H1 (cell line): ENCODE results near the gene CASP1. TPM values are rescaled to one million over a fixed set of nuclear protein-coding genes. Genes with fewer than 3 reads are reported as not detected.

Experiments
- CTCF ChIA-PET: fragments of 300-600 bp; sonication (Branson Sonifier 250); formaldehyde crosslinking; loops from one replicate; lab custom pipeline; 2021; ENCODE audit not compliant: partially characterized antibody; lab: Charles Lee
- POLR2A ChIA-PET: fragments of 300-600 bp; sonication (Branson Sonifier 250); formaldehyde crosslinking; loops from one replicate; lab custom pipeline; 2021; ENCODE audit warnings: inconsistent platforms; ENCODE audit not compliant: partially characterized antibody; lab: Charles Lee
- DNase-seq, 2 experiments: peaks; one replicate each; pipeline versions ENCODE4 v3.0.0 to v3.0.0-alpha.2; 2010 to 2022; ENCODE audit warnings: low spot score in 2 of 2, low read depth in 1 of 2, mixed read lengths in 1 of 2
- FAIRE-seq: peaks from 2 replicates; lab custom pipeline; 2011; peaks lifted over from hg19 to GRCh38; lab: Jason Lieb, UNC
- H2AFZ ChIP-seq: 2 replicates; pipeline ENCODE4 v1.8.1; 2012; ENCODE audit warnings: low read length, inconsistent platforms
- H2AK5ac ChIP-seq: 2 replicates; pipeline ENCODE4 v1.6.1; 2013; ENCODE audit warnings: low read depth, low read length
- H2BK120ac ChIP-seq: replicated peaks from 2 replicates; pipeline ENCODE3; 2013; ENCODE audit warnings: low read depth, low read length, inconsistent platforms
- H2BK12ac ChIP-seq: 2 replicates; pipeline ENCODE4 v1.6.1; 2013; ENCODE audit warnings: low read depth, low read length
- H2BK15ac ChIP-seq: 2 replicates; pipeline ENCODE4 v1.6.1; 2013; ENCODE audit warnings: low read length
- H2BK20ac ChIP-seq: 2 replicates; pipeline ENCODE4 v1.6.1; 2013; ENCODE audit warnings: low read length
- H2BK5ac ChIP-seq: 2 replicates; pipeline ENCODE4 v1.6.1; 2013; ENCODE audit warnings: low read depth, low read length
- H3K14ac ChIP-seq: 2 replicates; pipeline ENCODE4 v1.6.1; 2013; ENCODE audit warnings: inconsistent platforms; ENCODE audit not compliant: insufficient read length
- H3K18ac ChIP-seq: 2 replicates; pipeline ENCODE4 v1.6.1; 2013; ENCODE audit warnings: low read length; ENCODE audit errors: extremely low read depth
- H3K23ac ChIP-seq: 2 replicates; pipeline ENCODE4 v1.6.1; 2013; ENCODE audit warnings: inconsistent platforms; ENCODE audit not compliant: insufficient read length
- H3K23me2 ChIP-seq: 2 replicates; pipeline ENCODE4 v1.6.1; 2013; ENCODE audit warnings: low read depth, low read length
- H3K27ac ChIP-seq: 2 replicates; pipeline ENCODE4 v1.6.1; 2011; ENCODE audit warnings: low read depth, low read length, inconsistent platforms
- H3K27me3 ChIP-seq, 4 experiments: replicated peaks in 1 of 4; 1 replicate in 1 of 4; 2 replicates in 3 of 4; pipeline versions ENCODE4 v1.6.1 to v1.8.1; 2011 to 2013; ENCODE audit warnings: low read length in 3 of 4, mild to moderate bottlenecking in 3 of 4, inconsistent platforms in 2 of 4, mixed read lengths in 2 of 4, moderate library complexity in 1 of 4; ENCODE audit not compliant: control insufficient read depth in 3 of 4, insufficient read depth in 3 of 4; ENCODE audit errors: extremely low read depth in 1 of 4
- H3K36me3 ChIP-seq, 4 experiments: 2 replicates each; pipeline versions ENCODE4 v1.6.1 to v1.8.1; 2011 to 2013; ENCODE audit warnings: mild to moderate bottlenecking in 4 of 4, low read length in 3 of 4, moderate library complexity in 2 of 4, control low read depth in 1 of 4, inconsistent platforms in 1 of 4; ENCODE audit not compliant: insufficient read depth in 4 of 4, control insufficient read depth in 2 of 4
- H3K4ac ChIP-seq: replicated peaks from 2 replicates; pipeline ENCODE3; 2013; ENCODE audit warnings: low read length, low read depth, mixed read lengths, inconsistent platforms; ENCODE audit not compliant: insufficient read length
- H3K4me1 ChIP-seq, 4 experiments: replicated peaks in 1 of 4; 1 replicate in 1 of 4; 2 replicates in 3 of 4; pipeline versions ENCODE4 v1.6.1 to v1.8.1; 2011 to 2013; ENCODE audit warnings: low read length in 3 of 4, inconsistent platforms in 2 of 4, mixed read lengths in 1 of 4; ENCODE audit not compliant: insufficient read depth in 4 of 4, control insufficient read depth in 3 of 4
- H3K4me2 ChIP-seq, 2 experiments: 2 replicates each; pipeline versions ENCODE4 v1.6.1 to v1.8.1; 2011 to 2013; ENCODE audit warnings: low read depth in 2 of 2, low read length in 2 of 2, control low read depth in 1 of 2, inconsistent platforms in 1 of 2, mild to moderate bottlenecking in 1 of 2; ENCODE audit not compliant: insufficient read depth in 1 of 2
- H3K4me3 ChIP-seq, 4 experiments: fragments of 200-600, 300-600 bp in 1 of 4; sonication (generic), shearing (Covaris generic), sonication (Bioruptor Twin) in 1 of 4; 2 replicates each; pipeline versions ENCODE4 v1.5.1 to v1.8.1; 2011 to 2016; ENCODE audit warnings: low read length in 4 of 4, low read depth in 3 of 4, control low read depth in 2 of 4, inconsistent platforms in 2 of 4, mild to moderate bottlenecking in 2 of 4, mixed read lengths in 1 of 4, moderate library complexity in 1 of 4; ENCODE audit not compliant: insufficient read depth in 2 of 4; ENCODE audit errors: extremely low read depth in 1 of 4
- H3K56ac ChIP-seq: replicated peaks from 2 replicates; pipeline ENCODE3; 2013; ENCODE audit warnings: low read depth, mild to moderate bottlenecking, mixed read lengths, low read length, inconsistent platforms; ENCODE audit not compliant: insufficient read length
- H3K79me1 ChIP-seq: 2 replicates; pipeline ENCODE4 v1.6.1; 2013; ENCODE audit warnings: low read depth, low read length, control low read depth
- H3K79me2 ChIP-seq, 2 experiments: 2 replicates each; pipeline versions ENCODE4 v1.6.1 to v1.8.1; 2012 to 2013; ENCODE audit warnings: low read length in 2 of 2, mild to moderate bottlenecking in 2 of 2, inconsistent platforms in 1 of 2; ENCODE audit not compliant: insufficient read depth in 2 of 2, control insufficient read depth in 1 of 2
- H3K9ac ChIP-seq, 4 experiments: replicated peaks in 1 of 4; 1 replicate in 1 of 4; 2 replicates in 3 of 4; pipeline versions ENCODE4 v1.6.1 to v1.8.1; 2011 to 2013; ENCODE audit warnings: low read depth in 3 of 4, low read length in 3 of 4, control low read depth in 2 of 4, mild to moderate bottlenecking in 2 of 4, moderate library complexity in 2 of 4, inconsistent platforms in 1 of 4; ENCODE audit errors: extremely low read depth in 1 of 4
- H3K9me3 ChIP-seq, 2 experiments: 2 replicates each; pipeline versions ENCODE4 v1.6.1 to v1.8.1; 2012 to 2013; ENCODE audit warnings: mild to moderate bottlenecking in 2 of 2, moderate library complexity in 2 of 2, control low read depth in 1 of 2, inconsistent platforms in 1 of 2, low read depth in 1 of 2, low read length in 1 of 2, mixed read lengths in 1 of 2; ENCODE audit not compliant: insufficient read depth in 2 of 2
- H4K20me1 ChIP-seq, 2 experiments: replicated peaks in 1 of 2; 2 replicates each; pipeline versions ENCODE3 to v1.8.1; 2011 to 2013; ENCODE audit warnings: inconsistent platforms in 2 of 2, low read length in 2 of 2, mild to moderate bottlenecking in 1 of 2; ENCODE audit not compliant: insufficient read depth in 2 of 2, control insufficient read depth in 1 of 2
- H4K5ac ChIP-seq: 2 replicates; pipeline ENCODE4 v1.6.1; 2013; ENCODE audit warnings: low read length, low read depth, mixed read lengths, inconsistent platforms; ENCODE audit not compliant: insufficient read length
- H4K8ac ChIP-seq: 2 replicates; pipeline ENCODE4 v1.8.0; 2013; ENCODE audit warnings: mild to moderate bottlenecking, moderate library complexity, low read length, inconsistent platforms; ENCODE audit not compliant: insufficient read depth; ENCODE audit errors: extremely low read depth
- H4K91ac ChIP-seq: replicated peaks from 2 replicates; pipeline ENCODE3; 2013; ENCODE audit warnings: low read length, mixed read lengths, inconsistent platforms; ENCODE audit not compliant: insufficient read length
- CEBPB ChIP-seq: IDR thresholded peaks from 2 replicates; pipeline ENCODE4 v1.6.1; 2012; ENCODE audit warnings: low read depth, low read length
- CHD1 ChIP-seq: IDR thresholded peaks from 2 replicates; pipeline ENCODE4 v1.6.1; 2012; ENCODE audit warnings: low read depth, low read length, improper control_type of control experiment
- EGR1 ChIP-seq: IDR thresholded peaks from 2 replicates; pipeline ENCODE4 v1.6.1; 2011; ENCODE audit warnings: low read depth, low read length, borderline replicate concordance
- EZH2 ChIP-seq: fragments of 200-600 bp; sonication (generic); IDR thresholded peaks from 2 replicates; pipeline ENCODE4 v1.7.1; 2012; ENCODE audit warnings: low read depth, mild to moderate bottlenecking, moderate library complexity, low read length, inconsistent platforms; ENCODE audit not compliant: severe bottlenecking
- FOSL1 ChIP-seq: IDR thresholded peaks from 2 replicates; pipeline ENCODE4 v1.6.1; 2011; ENCODE audit warnings: mild to moderate bottlenecking, low read depth, low read length, moderate library complexity; ENCODE audit not compliant: insufficient read depth
- MAFK ChIP-seq: IDR thresholded peaks from 2 replicates; pipeline ENCODE4 v1.6.1; 2012; ENCODE audit warnings: low read depth, mild to moderate bottlenecking, improper control_type of control experiment, low read length
- POLR2A ChIP-seq, 2 experiments: IDR thresholded peaks; 1 replicate in 1 of 2; 2 replicates in 1 of 2; pipeline ENCODE4 v1.6.1; 2011; ENCODE audit warnings: low read depth in 2 of 2, low read length in 2 of 2, mild to moderate bottlenecking in 2 of 2; ENCODE audit errors: control extremely low read depth in 1 of 2
- SIX5 ChIP-seq: IDR thresholded peaks from 2 replicates; pipeline ENCODE4 v1.6.1; 2011; ENCODE audit warnings: mild to moderate bottlenecking, low read depth, low read length
- SUZ12 ChIP-seq: fragments of 200-600 bp; sonication (generic); IDR thresholded peaks from 2 replicates; pipeline ENCODE4 v1.6.1; 2012; ENCODE audit warnings: mild to moderate bottlenecking, inconsistent platforms, low read length, moderate library complexity, mixed read lengths
- TCF12 ChIP-seq: IDR thresholded peaks from 2 replicates; pipeline ENCODE4 v1.6.1; 2011; ENCODE audit warnings: low read depth, mild to moderate bottlenecking, low read length
- WGBS, 2 experiments: shearing (Covaris generic) in 1 of 2; methylation state at CpG; one replicate each; pipeline versions ENCODE4 v1.1.6 to v1.1.7; 2013 to 2015; ENCODE audit warnings: low lambda C conversion rate in 2 of 2, mixed read lengths in 2 of 2, inconsistent platforms in 1 of 2, low coverage in 1 of 2, missing lambda C conversion rate in 1 of 2; ENCODE audit not compliant: insufficient replicate concordance in 2 of 2, insufficient coverage in 1 of 2, insufficient read length in 1 of 2; ENCODE audit errors: extremely low coverage in 1 of 2, missing lambda C conversion rate in 1 of 2; 5-methylcytosine and 5-hydroxymethylcytosine counted together
- polyA plus RNA-seq, 7 experiments: library from polyadenylated mRNA; depleted of rRNA in 3 of 7; stranded (reverse) in 5 of 7; unstranded in 2 of 7; fragments of >200 nt in 5 of 7; fragments of 200-250 nt in 2 of 7; gene quantifications; 1 replicate in 5 of 7; 2 replicates in 1 of 7; 4 replicates in 1 of 7; pipeline versions ENCODE4 v1.2.1 to v1.2.3, GENCODE V29; 2011 to 2013; ENCODE audit warnings: missing spikeins in 2 of 7, mixed read lengths in 2 of 7
- total RNA-seq: library from RNA; stranded (reverse); fragmentation: NEBNext Ultra II Directional; extraction: Animal tissue kit (Norgen Biotek cat#: 25700); gene quantifications from 2 replicates; pipeline ENCODE4 v1.2.1, GENCODE V29; 2021

CASP1 gene
- total and polyA plus RNA-seq, 2 of the 8 experiments (the other 6 are each of a cell fraction or from before 2014, with no cell fraction given), result not detected

DNA sequence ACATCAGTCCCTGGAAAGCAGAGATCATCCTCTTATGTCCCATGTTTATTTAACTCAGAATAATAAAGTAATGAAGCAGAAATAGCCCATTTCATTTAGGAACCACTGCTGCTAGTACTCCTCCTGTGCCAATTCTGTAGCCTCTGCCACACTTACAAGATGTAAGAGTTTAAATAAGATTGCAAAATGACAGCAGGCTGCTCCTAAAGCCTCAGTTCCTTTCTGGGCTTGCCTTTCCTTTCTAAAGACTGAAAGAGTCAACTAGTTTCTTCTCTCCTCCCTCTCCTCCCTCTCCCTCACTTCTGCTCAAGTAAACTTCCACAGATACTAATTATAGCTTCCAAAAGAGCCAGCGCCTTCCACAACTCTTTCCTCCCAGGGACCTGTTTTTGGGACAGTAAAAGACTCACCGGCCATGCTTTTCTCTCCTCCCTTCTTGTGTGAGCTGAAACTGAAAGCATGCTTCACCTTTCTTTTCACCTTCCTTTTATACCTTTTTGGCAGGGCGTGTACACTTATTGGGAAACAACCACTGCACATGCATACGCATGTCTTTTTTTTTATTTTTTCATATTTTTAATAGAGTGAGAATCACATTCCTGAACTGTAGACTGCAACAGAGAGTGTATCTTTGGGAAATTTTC, 36.3 kb upstream of the CASP1 start:
- FAIRE-seq (no peak), DNase-seq (no peak)
- H2BK15ac ChIP-seq, result no peak overlapping the region
- H2BK20ac ChIP-seq, result no peak overlapping the region
- no peaks in the 10 kb centered on the region for H3K36me3 ChIP-seq
- H3K79me2 ChIP-seq, result no peaks in the 10 kb centered on the region
- no peaks in the 10 kb centered on the region for H3K27me3 ChIP-seq
- POLR2A ChIA-PET, result no interaction called here
- no peak overlapping the region for H3K14ac ChIP-seq
- H4K8ac ChIP-seq, result no peak overlapping the region
- H3K79me1 ChIP-seq, result no peaks in the 10 kb centered on the region
- H3K4me1 ChIP-seq, result no peaks in the 10 kb centered on the region
- H4K91ac ChIP-seq, result no peak overlapping the region
- H3K4ac ChIP-seq, result no peak overlapping the region
- H3K9ac ChIP-seq, result no peak overlapping the region
- no peak overlapping the region for H3K4me3 ChIP-seq
- 92% methylated on average over 4 of the region's 4 CpGs; no CpG with 5 or more reads in 1 of the 2 experiments for WGBS, 2 experiments
- no peaks in the 10 kb centered on the region for H3K9me3 ChIP-seq
- H2AK5ac ChIP-seq, result no peak overlapping the region
- H3K18ac ChIP-seq, result no peak overlapping the region
- TF ChIP-seq POLR2A (IDR thresholded peaks at IDR 0.05; ENCODE audit: control extremely low read depth in 1 of 2, low read depth in 2 of 2, low read length in 2 of 2) (no peak), FOSL1 (no peak), CEBPB (no peak), EZH2 (no peak), EGR1 (no peak), MAFK (no peak), SUZ12 (no peak), TCF12 (no peak), SIX5 (no peak), CHD1 (no peak)
- no peak overlapping the region for H3K4me2 ChIP-seq
- CTCF ChIA-PET, result interaction anchor here (0.6 kb wide), 1 partner anchor 413 kb away, joined by 3 read pairs; no protein-coding TSS in a partner anchor
- H3K27ac ChIP-seq, result no peak overlapping the region
- H2BK5ac ChIP-seq, result no peak overlapping the region
- H3K56ac ChIP-seq, result no peak overlapping the region
- no peak overlapping the region for H2BK120ac ChIP-seq
- no peak overlapping the region for H2BK12ac ChIP-seq
- H2AFZ ChIP-seq, result no peak overlapping the region
- H3K23me2 ChIP-seq, result no peaks in the 10 kb centered on the region
- H4K20me1 ChIP-seq, result no peaks in the 10 kb centered on the region
- no peak overlapping the region for H3K23ac ChIP-seq
- H4K5ac ChIP-seq, result no peak overlapping the region
